ENCODE measurements around the gene SLC1A7.

DNA sequence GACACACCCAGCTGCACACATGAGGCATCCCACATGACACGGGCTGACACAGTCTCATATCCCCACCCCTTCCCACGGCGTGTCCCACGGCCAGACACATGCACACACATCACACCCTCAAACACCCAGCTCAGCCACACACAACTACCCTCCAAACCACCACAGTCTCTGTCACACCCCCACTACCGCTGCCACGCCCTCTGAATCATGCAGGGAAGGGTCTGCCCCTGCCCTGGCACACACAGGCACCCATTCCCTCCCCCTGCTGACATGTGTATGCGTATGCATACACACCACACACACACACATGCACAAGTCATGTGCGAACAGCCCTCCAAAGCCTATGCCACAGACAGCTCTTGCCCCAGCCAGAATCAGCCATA lies 57.9 kb downstream of the SLC1A7 start:
- TF ChIP-seq, protein P1, sequence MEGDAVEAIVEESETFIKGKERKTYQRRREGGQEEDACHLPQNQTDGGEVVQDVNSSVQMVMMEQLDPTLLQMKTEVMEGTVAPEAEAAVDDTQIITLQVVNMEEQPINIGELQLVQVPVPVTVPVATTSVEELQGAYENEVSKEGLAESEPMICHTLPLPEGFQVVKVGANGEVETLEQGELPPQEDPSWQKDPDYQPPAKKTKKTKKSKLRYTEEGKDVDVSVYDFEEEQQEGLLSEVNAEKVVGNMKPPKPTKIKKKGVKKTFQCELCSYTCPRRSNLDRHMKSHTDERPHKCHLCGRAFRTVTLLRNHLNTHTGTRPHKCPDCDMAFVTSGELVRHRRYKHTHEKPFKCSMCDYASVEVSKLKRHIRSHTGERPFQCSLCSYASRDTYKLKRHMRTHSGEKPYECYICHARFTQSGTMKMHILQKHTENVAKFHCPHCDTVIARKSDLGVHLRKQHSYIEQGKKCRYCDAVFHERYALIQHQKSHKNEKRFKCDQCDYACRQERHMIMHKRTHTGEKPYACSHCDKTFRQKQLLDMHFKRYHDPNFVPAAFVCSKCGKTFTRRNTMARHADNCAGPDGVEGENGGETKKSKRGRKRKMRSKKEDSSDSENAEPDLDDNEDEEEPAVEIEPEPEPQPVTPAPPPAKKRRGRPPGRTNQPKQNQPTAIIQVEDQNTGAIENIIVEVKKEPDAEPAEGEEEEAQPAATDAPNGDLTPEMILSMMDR (optimal IDR thresholded peaks at IDR 0.05 in 1 of 3, IDR thresholded peaks at IDR 0.05 in 1 of 3, conservative IDR thresholded peaks at IDR 0.05 in 1 of 3; ENCODE audit: extremely low read depth in 1 of 3, insufficient read depth in 2 of 3, low read length in 3 of 3) = no peak
- TF ChIP-seq EZH2 (IDR thresholded peaks at IDR 0.05; ENCODE audit: low read length) = no peak

Measured in keratinocyte (primary cell).